ENCODE results near the gene ADGRG2.

- TF ChIP-seq CTCF (IDR thresholded peaks at IDR 0.05 in 4 of 5, conservative IDR thresholded peaks at IDR 0.05 in 1 of 5) (no peak), POLR2A (IDR thresholded peaks at IDR 0.05) (no peak)
Measured at GRCh38 chrX:19121898-19122640, at the start of gene ADGRG2.
